Measurements from ENCODE around the gene EXOSC9.
"Not testable (repeated sequence)": the region's sequence is repeated elsewhere in the genome, so short reads cannot be mapped to it uniquely, and the experiment has no call there.

EXOSC9 gene, protein sequence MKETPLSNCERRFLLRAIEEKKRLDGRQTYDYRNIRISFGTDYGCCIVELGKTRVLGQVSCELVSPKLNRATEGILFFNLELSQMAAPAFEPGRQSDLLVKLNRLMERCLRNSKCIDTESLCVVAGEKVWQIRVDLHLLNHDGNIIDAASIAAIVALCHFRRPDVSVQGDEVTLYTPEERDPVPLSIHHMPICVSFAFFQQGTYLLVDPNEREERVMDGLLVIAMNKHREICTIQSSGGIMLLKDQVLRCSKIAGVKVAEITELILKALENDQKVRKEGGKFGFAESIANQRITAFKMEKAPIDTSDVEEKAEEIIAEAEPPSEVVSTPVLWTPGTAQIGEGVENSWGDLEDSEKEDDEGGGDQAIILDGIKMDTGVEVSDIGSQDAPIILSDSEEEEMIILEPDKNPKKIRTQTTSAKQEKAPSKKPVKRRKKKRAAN

DNA sequence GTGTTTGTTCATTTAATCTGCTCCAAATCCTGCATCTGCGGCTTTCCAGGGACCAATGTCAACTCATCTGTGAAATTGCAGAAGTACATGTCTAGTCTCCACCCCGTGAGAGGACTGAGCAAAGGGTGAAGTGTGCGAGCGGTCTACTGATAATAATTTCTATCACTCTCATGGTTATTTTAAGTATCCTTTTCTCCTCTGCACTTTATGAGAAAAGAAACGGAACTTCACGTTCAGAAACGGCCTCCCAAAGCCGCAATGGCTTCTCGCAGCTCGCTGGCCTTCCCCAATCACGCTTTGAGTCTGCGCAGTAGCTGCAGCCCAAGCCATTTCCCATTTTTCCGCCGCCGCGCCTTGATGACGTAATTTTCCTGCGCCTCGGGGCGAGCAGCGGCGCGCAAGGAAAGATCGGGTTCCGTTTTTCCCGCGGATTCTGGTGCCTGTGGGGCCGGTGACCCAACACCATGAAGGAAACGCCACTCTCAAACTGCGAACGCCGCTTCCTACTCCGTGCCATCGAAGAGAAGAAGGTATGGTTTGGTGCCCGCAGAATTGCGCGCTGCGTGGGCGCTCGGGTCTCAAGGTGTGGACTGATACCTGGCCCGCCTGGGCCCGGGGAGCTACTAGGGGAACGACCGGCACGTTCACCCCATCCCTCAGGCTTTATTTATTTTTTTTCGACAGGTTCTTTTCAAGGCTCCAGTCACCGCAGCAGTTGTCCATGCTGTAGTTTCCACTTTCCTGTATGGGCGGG is at the start of gene EXOSC9:
EXOSC9 (plus strand) TSS at position 363 of the 754 bp plus-strand sequence; CDS start at position 465, 102 bp downstream.
- TF ChIP-seq, protein P1, sequence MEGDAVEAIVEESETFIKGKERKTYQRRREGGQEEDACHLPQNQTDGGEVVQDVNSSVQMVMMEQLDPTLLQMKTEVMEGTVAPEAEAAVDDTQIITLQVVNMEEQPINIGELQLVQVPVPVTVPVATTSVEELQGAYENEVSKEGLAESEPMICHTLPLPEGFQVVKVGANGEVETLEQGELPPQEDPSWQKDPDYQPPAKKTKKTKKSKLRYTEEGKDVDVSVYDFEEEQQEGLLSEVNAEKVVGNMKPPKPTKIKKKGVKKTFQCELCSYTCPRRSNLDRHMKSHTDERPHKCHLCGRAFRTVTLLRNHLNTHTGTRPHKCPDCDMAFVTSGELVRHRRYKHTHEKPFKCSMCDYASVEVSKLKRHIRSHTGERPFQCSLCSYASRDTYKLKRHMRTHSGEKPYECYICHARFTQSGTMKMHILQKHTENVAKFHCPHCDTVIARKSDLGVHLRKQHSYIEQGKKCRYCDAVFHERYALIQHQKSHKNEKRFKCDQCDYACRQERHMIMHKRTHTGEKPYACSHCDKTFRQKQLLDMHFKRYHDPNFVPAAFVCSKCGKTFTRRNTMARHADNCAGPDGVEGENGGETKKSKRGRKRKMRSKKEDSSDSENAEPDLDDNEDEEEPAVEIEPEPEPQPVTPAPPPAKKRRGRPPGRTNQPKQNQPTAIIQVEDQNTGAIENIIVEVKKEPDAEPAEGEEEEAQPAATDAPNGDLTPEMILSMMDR (IDR thresholded peaks at IDR 0.05; ENCODE audit: borderline replicate concordance, insufficient read depth, low read depth, low read length) = no peak
- peak within 1 kb of the TSS; percentile 89 for H3K4me3 ChIP-seq (ENCODE audit: low read depth, low read length)

DNA sequence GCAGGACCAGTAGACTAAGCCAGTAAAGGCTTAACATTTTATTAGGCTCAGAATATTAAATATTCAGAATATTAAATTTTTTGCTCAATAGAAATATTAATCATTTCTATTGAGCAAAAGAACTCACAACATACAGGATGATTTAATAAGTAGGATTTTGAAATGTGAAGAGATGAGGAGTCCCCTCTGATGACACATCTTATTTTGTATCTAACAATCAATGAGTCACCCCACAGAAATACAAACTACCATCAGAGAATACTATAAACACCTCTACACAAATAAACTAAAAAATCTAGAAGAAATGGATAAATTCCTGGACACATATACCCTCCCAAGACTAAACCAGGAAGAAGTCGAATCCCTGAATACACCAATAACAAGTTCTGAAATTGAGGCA is 49.0 kb upstream of the EXOSC9 start:
- H3K4me3 ChIP-seq (ENCODE audit: low read depth, low read length) = not testable (repeated sequence)

- no peak overlapping the region for H3K4me3 ChIP-seq (ENCODE audit: low read depth, low read length)
- TF ChIP-seq, protein P1 (IDR thresholded peaks at IDR 0.05; ENCODE audit: borderline replicate concordance, insufficient read depth, low read depth, low read length) = no peak
Measured at GRCh38 chr4:121758925-121759568, 42.1 kb upstream of the EXOSC9 start.

DNA sequence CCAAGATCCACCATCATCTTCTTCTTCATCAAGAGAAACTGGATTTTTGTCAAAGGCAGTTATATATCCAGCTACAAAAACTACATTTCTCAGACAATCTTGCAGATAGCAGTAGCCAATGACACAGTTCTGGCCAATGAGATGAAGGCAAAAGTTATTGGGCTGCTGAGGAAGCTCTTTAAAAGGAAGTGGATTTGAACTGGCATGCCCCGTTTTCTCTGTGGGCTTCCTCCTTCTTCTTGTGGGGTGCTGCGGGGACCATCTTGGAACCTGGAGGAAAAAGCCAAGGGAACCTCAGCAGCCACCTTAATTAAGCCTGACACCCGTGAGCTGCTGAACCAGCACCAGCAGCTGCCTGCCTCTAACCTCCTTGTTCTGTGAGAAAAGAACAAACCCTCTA is 40.9 kb upstream of the EXOSC9 start:
- TF ChIP-seq, protein P1 (IDR thresholded peaks at IDR 0.05; ENCODE audit: borderline replicate concordance, insufficient read depth, low read depth, low read length) = no peak
- H3K4me3 ChIP-seq (ENCODE audit: low read depth, low read length) = no peak overlapping the region

GRCh38 chr4:121764303-121764701 is 36.8 kb upstream of the EXOSC9 start:
- TF ChIP-seq, protein P1 (IDR thresholded peaks at IDR 0.05; ENCODE audit: borderline replicate concordance, insufficient read depth, low read depth, low read length) = no peak
- H3K4me3 ChIP-seq (ENCODE audit: low read depth, low read length) = no peak overlapping the region

- TF ChIP-seq, protein P1 (IDR thresholded peaks at IDR 0.05; ENCODE audit: borderline replicate concordance, insufficient read depth, low read depth, low read length) = no peak
- no peak within 1 kb of the TSS for H3K4me3 ChIP-seq (ENCODE audit: low read depth, low read length)
Measured at GRCh38 chr4:121764702-121765367, 36.3 kb upstream of the EXOSC9 start, which contains the start of gene SMIM43. Gene SMIM43 (minus strand): TSS chr4:121765164. CDS start chr4:121765105, 59 bp downstream.

DNA sequence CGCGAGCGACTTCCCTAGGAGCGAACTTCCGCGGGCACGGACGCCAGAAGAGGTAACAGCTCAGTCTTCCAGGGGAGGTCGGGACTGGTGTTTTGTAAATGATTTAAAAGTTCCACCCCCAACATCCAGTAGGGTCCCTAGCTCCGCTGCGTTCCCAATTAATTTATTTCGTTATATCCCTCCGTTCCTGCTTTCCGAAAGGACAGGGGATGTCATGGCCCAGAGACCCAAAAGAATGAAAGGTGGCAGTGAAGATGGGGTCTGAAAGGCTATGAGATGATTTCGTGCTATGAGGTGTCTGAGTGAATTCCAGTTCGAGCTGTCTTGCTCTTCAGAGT is 35.8 kb upstream of the EXOSC9 start:
- TF ChIP-seq, protein P1 (IDR thresholded peaks at IDR 0.05; ENCODE audit: borderline replicate concordance, insufficient read depth, low read depth, low read length) = no peak
- H3K4me3 ChIP-seq (ENCODE audit: low read depth, low read length) = no peak overlapping the region

Measured in GM12875 (cell line).